ENCODE measurements around the gene TNFRSF14.

GRCh38 chr1:2609319-2610035, 53.3 kb downstream of the TNFRSF14 start:
- no peak for TF ChIP-seq EZH2 (IDR thresholded peaks at IDR 0.05; ENCODE audit: insufficient read depth, poor library complexity, severe bottlenecking)
- TF ChIP-seq EZH2phosphoT487 (IDR thresholded peaks at IDR 0.05; ENCODE audit: insufficient read depth, low read depth) = no peak
